Measurements from ENCODE around the gene KRTAP12-1.

DNA sequence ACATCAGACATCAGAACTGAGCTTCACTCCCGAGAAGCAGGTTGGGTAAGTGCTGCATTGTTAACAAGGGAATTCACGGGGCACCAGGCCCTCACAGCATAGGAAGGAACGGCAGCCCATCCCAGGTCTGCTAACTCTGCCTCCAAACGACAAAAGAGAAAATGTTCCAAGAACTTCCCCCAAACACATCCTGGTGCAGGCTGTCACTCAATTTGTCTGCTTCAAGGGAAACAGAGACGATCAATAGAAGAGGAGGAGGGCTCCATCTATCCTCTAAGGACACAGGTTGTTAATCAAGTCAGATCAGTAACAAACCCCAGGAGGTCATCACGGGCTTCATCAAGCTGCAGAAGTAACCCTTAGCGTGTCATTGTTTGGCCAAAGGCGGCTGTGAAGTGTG, 32.9 kb upstream of the KRTAP12-1 start:
- TF ChIP-seq EGR1 (IDR thresholded peaks at IDR 0.05) (no peak), RAD21 (IDR thresholded peaks at IDR 0.05; ENCODE audit: low read depth) (no peak), YY1 (IDR thresholded peaks at IDR 0.05; ENCODE audit: low read depth) (no peak), TCF12 (IDR thresholded peaks at IDR 0.05; ENCODE audit: low read depth) (no peak), FOXM1 (IDR thresholded peaks at IDR 0.05; ENCODE audit: borderline replicate concordance, low read depth) (no peak), MAX (IDR thresholded peaks at IDR 0.05) (no peak), TEAD4 (IDR thresholded peaks at IDR 0.05) (no peak), NFIC (IDR thresholded peaks at IDR 0.05) (no peak)

Data from Ishikawa (cell line).